ENCODE data around the gene OSBPL5. TPM values are rescaled to one million over a fixed set of nuclear protein-coding genes. Genes with fewer than 3 reads are reported as not detected.
A peak's percentile ranks its signal among the peaks of the same experiment; 100 is the strongest.

Gene OSBPL5
- total and polyA plus RNA-seq, 2 of the 4 experiments (the other 2 are of a cell fraction): 14.9 to 22.3 TPM

GRCh38 chr11:3057069-3057963, 107.8 kb downstream of the OSBPL5 start, which contains the start of gene CARS1:
Gene CARS1 (minus strand): TSS chr11:3057423. CDS start chr11:3057367, 56 bp downstream.
- Histone ChIP-seq H3K9me3 (ENCODE audit: control insufficient read depth, insufficient read depth, low read length) (no peaks in the 10 kb centered on the region), H3K4me2 (ENCODE audit: low read depth, low read length) (peak within 1 kb of the TSS; percentile 95), H3K4me3 (ENCODE audit: insufficient read depth, low read depth, low read length) (peak within 1 kb of the TSS; percentile 87), H4K8ac (ENCODE audit: low read depth in 2 of 2, low read length in 2 of 2) (peak within 1 kb of the TSS; percentile 99 to 100), H2AFZ (replicated peaks; ENCODE audit: low read length, poor library complexity) (peak within 1 kb of the TSS; percentile 100), H3K9ac (ENCODE audit: low read depth, low read length) (peak within 1 kb of the TSS; percentile 96), H4K20me1 (ENCODE audit: insufficient read depth, low read length) (peaks cover 25% of the 10 kb centered on the region), H3K79me1 (ENCODE audit: low read depth in 1 of 2, low read length in 2 of 2) (peaks cover 0 to 48% of the 10 kb centered on the region in 2 experiments; a peak in 3 of 4 replicates), H3K4me1 (ENCODE audit: control insufficient read depth, insufficient read depth, low read length) (peaks cover 11% of the 10 kb centered on the region), H2AK5ac (ENCODE audit: low read depth, low read length) (peak within 1 kb of the TSS; percentile 94), H3K36me3 (ENCODE audit: control insufficient read depth, insufficient read depth, low read length) (peaks cover 17% of the 10 kb centered on the region), H2BK120ac (ENCODE audit: low read depth, low read length) (peak within 1 kb of the TSS; percentile 65), H2BK15ac (ENCODE audit: low read depth, low read length) (peak within 1 kb of the TSS; percentile 97; the same call in 2 of the 3 replicates), H3K18ac (ENCODE audit: low read depth, low read length) (peak within 1 kb of the TSS; percentile 56), H3K27ac (ENCODE audit: insufficient read depth, low read length) (peak within 1 kb of the TSS; percentile 97), H2BK5ac (ENCODE audit: low read depth, low read length, poor library complexity, severe bottlenecking) (peak within 1 kb of the TSS; percentile 92), H4K91ac (ENCODE audit: insufficient read depth, low read depth, low read length) (peak within 1 kb of the TSS; percentile 94), H2AK9ac (replicated peaks; ENCODE audit: low read depth, low read length, poor library complexity) (peak within 1 kb of the TSS; percentile 100), H4K5ac (ENCODE audit: low read depth, low read length) (peak within 1 kb of the TSS; percentile 81), H3K4ac (ENCODE audit: low read depth, low read length) (peak within 1 kb of the TSS; percentile 94), H3K9me1 (ENCODE audit: insufficient read depth, low read length) (peaks cover 27% of the 10 kb centered on the region), H3K27me3 (ENCODE audit: control insufficient read depth, insufficient read depth, low read length) (no peaks in the 10 kb centered on the region), H3K23ac (ENCODE audit: low read depth, low read length) (peak within 1 kb of the TSS; percentile 91), H3K14ac (replicated peaks; ENCODE audit: low read depth, low read length) (peak within 1 kb of the TSS; percentile 93), H3K56ac (ENCODE audit: extremely low read depth, insufficient read depth, low read length) (peak within 1 kb of the TSS; percentile 89), H2BK20ac (ENCODE audit: low read depth, low read length) (peak within 1 kb of the TSS; percentile 48; the same call in 1 of the 2 replicates)
- in situ Hi-C loops (cut with MboI; ENCODE audit: low sequenced_read_pairs) (loop anchor here (25.0 kb wide), 1 partner anchor 355 kb away; no protein-coding TSS in a partner anchor), intact Hi-C loops (cut with micrococcal nuclease) (loop anchor here (10.0 kb wide), 1 partner anchor 107 kb away; the partner anchor contains the start of gene OSBPL5), dilution Hi-C loops (cut with HindIII; ENCODE audit: low sequenced_read_pairs, unreplicated experiment) (no loop called here)
- ATAC-seq (ENCODE audit: low read depth) (peak; percentile 90), DNase-seq (peak; percentile 93)
- TF ChIP-seq CEBPB (IDR thresholded peaks at IDR 0.05; ENCODE audit: low read depth, low read length) (peak; percentile 98), CTCF (conservative IDR thresholded peaks at IDR 0.05; ENCODE audit: low read depth, low read length) (no peak), RAD21 (IDR thresholded peaks at IDR 0.05; ENCODE audit: low read length) (0 out of 2 replicates have a peak, but pooled peaks have one; percentile 15), SMC3 (IDR thresholded peaks at IDR 0.05; ENCODE audit: low read depth, low read length) (no peak), MAZ (IDR thresholded peaks at IDR 0.05; ENCODE audit: borderline replicate concordance, low read depth, low read length) (peak; percentile 79; the same call in 1 of the 2 replicates), POLR2A (IDR thresholded peaks at IDR 0.05; ENCODE audit: low read depth, low read length) (peak; percentile 96), RFX5 (IDR thresholded peaks at IDR 0.05; ENCODE audit: low read depth, low read length) (no peak), CHD1 (IDR thresholded peaks at IDR 0.05; ENCODE audit: low read depth, low read length) (no peak; the same call in 1 of the 2 replicates), MXI1 (IDR thresholded peaks at IDR 0.05; ENCODE audit: borderline replicate concordance, low read depth, low read length) (peak; percentile 88), FOS (IDR thresholded peaks at IDR 0.05; ENCODE audit: low read depth, low read length) (no peak)
- TF ChIP-seq, protein P1, sequence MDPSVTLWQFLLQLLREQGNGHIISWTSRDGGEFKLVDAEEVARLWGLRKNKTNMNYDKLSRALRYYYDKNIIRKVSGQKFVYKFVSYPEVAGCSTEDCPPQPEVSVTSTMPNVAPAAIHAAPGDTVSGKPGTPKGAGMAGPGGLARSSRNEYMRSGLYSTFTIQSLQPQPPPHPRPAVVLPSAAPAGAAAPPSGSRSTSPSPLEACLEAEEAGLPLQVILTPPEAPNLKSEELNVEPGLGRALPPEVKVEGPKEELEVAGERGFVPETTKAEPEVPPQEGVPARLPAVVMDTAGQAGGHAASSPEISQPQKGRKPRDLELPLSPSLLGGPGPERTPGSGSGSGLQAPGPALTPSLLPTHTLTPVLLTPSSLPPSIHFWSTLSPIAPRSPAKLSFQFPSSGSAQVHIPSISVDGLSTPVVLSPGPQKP (IDR thresholded peaks at IDR 0.05; ENCODE audit: borderline replicate concordance, low read depth, low read length): 0 out of 2 replicates have a peak, but pooled peaks have one; percentile 41
- TF ChIP-seq, protein P2, sequence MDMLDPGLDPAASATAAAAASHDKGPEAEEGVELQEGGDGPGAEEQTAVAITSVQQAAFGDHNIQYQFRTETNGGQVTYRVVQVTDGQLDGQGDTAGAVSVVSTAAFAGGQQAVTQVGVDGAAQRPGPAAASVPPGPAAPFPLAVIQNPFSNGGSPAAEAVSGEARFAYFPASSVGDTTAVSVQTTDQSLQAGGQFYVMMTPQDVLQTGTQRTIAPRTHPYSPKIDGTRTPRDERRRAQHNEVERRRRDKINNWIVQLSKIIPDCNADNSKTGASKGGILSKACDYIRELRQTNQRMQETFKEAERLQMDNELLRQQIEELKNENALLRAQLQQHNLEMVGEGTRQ (IDR thresholded peaks at IDR 0.05; ENCODE audit: low read depth, low read length): 0 out of 2 replicates have a peak, but pooled peaks have one; percentile 7
- CTCF ChIA-PET: no interaction called here
- WGBS, 2 experiments (ENCODE audit: extremely low coverage in 2 of 2, insufficient read length in 1 of 2): 1% methylated on average over 39 of the region's 68 CpGs; no CpG with 5 or more reads in 1 of the 2 experiments
- POLR2A ChIA-PET (ENCODE audit: unreplicated experiment): interaction anchor here (0.6 kb wide), 1 partner anchor 153 kb away, joined by 4 read pairs; no protein-coding TSS in a partner anchor
- BruUV-seq (replicated peaks): no TSS peak

Data from IMR-90 (cell line).